Heart left ventricle (tissue), 16 donors: ENCODE results near the gene CD27. TPM values are rescaled to one million over a fixed set of nuclear protein-coding genes. Genes with fewer than 3 reads are reported as not detected.

Experiments used
- ATAC-seq, 4 donors: fragments of 200-7000 bp; cut with Tn5 transposase; one replicate each; pipeline ENCODE4 v1.9.1; 2020 to 2022; ENCODE audit warnings: moderate library complexity in 4 of 4, mild to moderate bottlenecking in 3 of 4, moderate number of reproducible peaks in 1 of 4
- DNase-seq, 5 donors: peaks; one replicate each; pipeline ENCODE4 v3.0.0-alpha.2; 2020
- H3K27ac ChIP-seq, 12 donors: fragments of 200-600 bp; sonication (generic) in 4 of 12; one replicate each; pipeline versions ENCODE4 v1.5.0 to v1.8.0; 2016 to 2022; ENCODE audit warnings: mild to moderate bottlenecking in 2 of 12
- H3K27me3 ChIP-seq, 9 donors: fragments of 200-600 bp; sonication (generic) in 2 of 9; one replicate each; pipeline versions ENCODE4 v1.5.1 to v1.8.0; 2016 to 2022; ENCODE audit warnings: mild to moderate bottlenecking in 3 of 9
- H3K36me3 ChIP-seq, 9 donors: fragments of 200-600 bp; sonication (generic) in 2 of 9; one replicate each; pipeline versions ENCODE4 v1.5.0 to v1.8.0; 2018 to 2022; ENCODE audit warnings: mild to moderate bottlenecking in 2 of 9
- H3K4me1 ChIP-seq, 12 donors: fragments of 200-600 bp; sonication (generic) in 4 of 12; one replicate each; pipeline versions ENCODE4 v1.5.0 to v1.8.0; 2016 to 2022; ENCODE audit warnings: mild to moderate bottlenecking in 3 of 12
- H3K4me3 ChIP-seq, 12 donors: fragments of 200-600 bp; sonication (generic) in 4 of 12; one replicate each; pipeline versions ENCODE4 v1.5.0 to v1.8.0; 2017 to 2022; ENCODE audit warnings: mild to moderate bottlenecking in 9 of 12, moderate library complexity in 4 of 12
- H3K9me3 ChIP-seq, 12 donors: fragments of 200-600 bp; sonication (generic) in 4 of 12; one replicate each; pipeline versions ENCODE4 v1.5.0 to v1.8.0; 2016 to 2022; ENCODE audit warnings: mild to moderate bottlenecking in 1 of 12
- CTCF ChIP-seq, 12 donors: fragments of 200-600 bp; sonication (generic) in 4 of 12; IDR thresholded peaks; one replicate each; pipeline versions ENCODE4 v1.5.0 to v1.8.0; 2018 to 2022; ENCODE audit warnings: antibody characterized with exemption in 12 of 12, mild to moderate bottlenecking in 5 of 12
- POLR2A ChIP-seq, 2 donors: fragments of 450-650 bp; IDR thresholded peaks; one replicate each; pipeline ENCODE4 v1.6.1; 2017; ENCODE audit warnings: antibody characterized with exemption in 2 of 2, mild to moderate bottlenecking in 2 of 2, moderate library complexity in 2 of 2
- WGBS, 4 donors: extraction: QIAGEN DNeasy Blood & Tissue Kit in 2 of 4; methylation state at CpG; one replicate each; pipeline versions ENCODE4 v1.1.5 to v1.1.7; 2013 to 2018; 5-methylcytosine and 5-hydroxymethylcytosine counted together
- intact Hi-C, 10 donors: fragments of 100-400 bp; cut with DNase I; formaldehyde crosslinking; loops; one replicate each; pipeline versions ENCODE4 v1.11.1 to v1.14.2; 2022
- polyA plus RNA-seq, 2 donors: library from polyadenylated mRNA; stranded (reverse); fragments of 200-250 nt; gene quantifications; one replicate each; pipeline ENCODE4 v1.2.3, GENCODE V29; 2013
- total RNA-seq, 9 donors: library from RNA; depleted of rRNA in 2 of 9; stranded (reverse); fragments of >200 nt in 2 of 9; fragmentation: NEBNext Ultra II Directional in 3 of 9; extraction: Animal tissue kit (Norgen Biotek cat#: 25700) in 3 of 9; gene quantifications; one replicate each; pipeline versions ENCODE4 v1.1.0 to v1.2.4, GENCODE V29; 2016 to 2023
- donor health status: ischemic (EF 13 %, LVEDD 7.1; RV severe dilation, severe dysfunction).
- donor health status: healthy with polysubstance abuse.
- donor health status: DM: no; HTN: yes; CAD: no.
- donor health status: DM: no; HTN: no; CAD: no.
- donor health status: ischemic (EF 25% LVEDD 6.9; RV normal size, moderate dysfunction).
- donor health status: ischemic (EF 25% LVEDD 5.7; RV mildly dilated, moderate dysfunction).
- donor health status: healthy.
- donor health status: DM: yes; HTN: yes; CAD: no.
- donor health status: ischemic (EF 35%, LVEDD 5.7; RV mildly dilated, moderate dysfunction).
- donor health status: nonischemic (EF 11% LVEDD 7.7; RV severe dilation, severe dysfunction).
- donor health status: DM: yes; HTN: yes; CAD: no.
- donor health status: PGD.
- donor health status: ischemic (EF 29% LVEDD 5.4; RV normal size, mild dysfunction).
- donor health status: nonischemic (EF 23%, LVEDD 6.1; RV moderate dilation, normal function).

The CD27 gene
- total and polyA plus RNA-seq, 11 donors = 0.19 to 5.3 (median 0.40) TPM; not detected in 6

GRCh38 chr12:6500466-6500865 is 55.7 kb downstream of the CD27 start:
- H3K4me3 ChIP-seq = no peak overlapping the region
- intact Hi-C loops = no loop called here
- H3K36me3 ChIP-seq = peaks cover 2 to 84% (median 38%) of the 10 kb centered on the region in 9 donors
- no peaks in the 10 kb centered on the region for H3K27me3 ChIP-seq
- no peaks in the 10 kb centered on the region for H3K9me3 ChIP-seq
- H3K27ac ChIP-seq = no peak overlapping the region
- WGBS, 4 donors = 80 to 96% (median 93%) methylated on average over 2 of the region's 2 CpGs
- H3K4me1 ChIP-seq = peaks cover 0 to 5% (median 0%) of the 10 kb centered on the region in 12 donors
- no peak for DNase-seq
- TF ChIP-seq CTCF (IDR thresholded peaks at IDR 0.05) = no peak
- no peak for TF ChIP-seq POLR2A (IDR thresholded peaks at IDR 0.05)
- ATAC-seq = no peak

Other genes with a start within 250 kb of the CD27 start
- 10 to 100 TPM; 29.9 to 96.1 (median 54.7) TPM for gene CD9, start 244.6 kb upstream of the CD27 start, total RNA-seq
- gene CD9, start 244.6 kb upstream of the CD27 start, polyA plus RNA-seq = 10 to 100 TPM; 63.2 to 87.4 TPM
- gene PLEKHG6, start 134.3 kb upstream of the CD27 start, total RNA-seq = 1 to 10 TPM in 1 of 9 donors, under 1 TPM in 2, not detected in 6; 0.16 to 2.8 (median 0.43) TPM
- under 1 TPM; 0.11 to 0.33 TPM for gene PLEKHG6, start 134.3 kb upstream of the CD27 start, polyA plus RNA-seq
- 100 to 1,000 TPM in 2 of 9 donors, 10 to 100 TPM in 7; 37.2 to 141 (median 54.2) TPM for gene TNFRSF1A, start 102.9 kb upstream of the CD27 start, total RNA-seq
- gene TNFRSF1A, start 102.9 kb upstream of the CD27 start, polyA plus RNA-seq = 10 to 100 TPM; 23.7 to 91.8 TPM
- gene SCNN1A, start 69.4 kb upstream of the CD27 start, total RNA-seq = 1 to 10 TPM in 1 of 9 donors, under 1 TPM in 4, not detected in 4; 0.35 to 3.9 (median 0.55) TPM
- under 1 TPM; 0.11 to 0.15 TPM for gene SCNN1A, start 69.4 kb upstream of the CD27 start, polyA plus RNA-seq
- 10 to 100 TPM; 16.0 to 83.4 (median 26.2) TPM for gene LTBR, start 60.8 kb upstream of the CD27 start, total RNA-seq
- gene LTBR, start 60.8 kb upstream of the CD27 start, polyA plus RNA-seq = 10 to 100 TPM; 22.8 to 41.8 TPM
- 10 to 100 TPM in 8 of 9 donors, 1 to 10 TPM in 1; 6.9 to 55.6 (median 14.1) TPM for gene TAPBPL, start 7.1 kb downstream of the CD27 start, total RNA-seq
- 10 to 100 TPM in 1 of 2 donors, 1 to 10 TPM in 1; 5.4 to 10.2 TPM for gene TAPBPL, start 7.1 kb downstream of the CD27 start, polyA plus RNA-seq
- 1 to 10 TPM; 2.1 to 8.3 (median 3.4) TPM for gene VAMP1, start 25.7 kb downstream of the CD27 start, total RNA-seq
- 1 to 10 TPM; 2.7 to 6.2 TPM for gene VAMP1, start 25.7 kb downstream of the CD27 start, polyA plus RNA-seq
- 100 to 1,000 TPM in 8 of 9 donors, 10 to 100 TPM in 1; 95.6 to 300 (median 228) TPM for gene MRPL51, start 48.3 kb downstream of the CD27 start, total RNA-seq
- gene MRPL51, start 48.3 kb downstream of the CD27 start, polyA plus RNA-seq = 100 to 1,000 TPM; 164 to 210 TPM
- 10 to 100 TPM in 8 of 9 donors, 1 to 10 TPM in 1; 8.4 to 22.4 (median 11.3) TPM for gene NCAPD2, start 49.1 kb downstream of the CD27 start, total RNA-seq
- gene NCAPD2, start 49.1 kb downstream of the CD27 start, polyA plus RNA-seq = 1 to 10 TPM; 3.3 to 8.1 TPM
- gene GAPDH, start 89.6 kb downstream of the CD27 start, total RNA-seq = 1,000 to 10,000 TPM; 3,379 to 7,430 (median 4,887) TPM
- gene GAPDH, start 89.6 kb downstream of the CD27 start, polyA plus RNA-seq = 1,000 to 10,000 TPM; 4,589 to 6,374 TPM
- 10 to 100 TPM; 13.2 to 27.5 (median 15.0) TPM for gene IFFO1, start 111.1 kb downstream of the CD27 start, total RNA-seq
- 10 to 100 TPM; 10.3 to 15.4 TPM for gene IFFO1, start 111.1 kb downstream of the CD27 start, polyA plus RNA-seq
- gene NOP2, start 123.3 kb downstream of the CD27 start, total RNA-seq = 10 to 100 TPM; 12.9 to 23.8 (median 16.5) TPM
- gene NOP2, start 123.3 kb downstream of the CD27 start, polyA plus RNA-seq = 10 to 100 TPM; 15.4 to 30.1 TPM
- gene CHD4, start 162.4 kb downstream of the CD27 start, total RNA-seq = 100 to 1,000 TPM; 131 to 237 (median 160) TPM
- gene CHD4, start 162.4 kb downstream of the CD27 start, polyA plus RNA-seq = 100 to 1,000 TPM; 144 to 189 TPM
- gene LPAR5, start 191.0 kb downstream of the CD27 start, total RNA-seq = 10 to 100 TPM in 1 of 9 donors, 1 to 10 TPM in 8; 3.7 to 11.7 (median 4.8) TPM
- 1 to 10 TPM; 3.5 to 4.7 TPM for gene LPAR5, start 191.0 kb downstream of the CD27 start, polyA plus RNA-seq
- gene ACRBP, start 202.5 kb downstream of the CD27 start, total RNA-seq = 1 to 10 TPM in 4 of 9 donors, under 1 TPM in 4, not detected in 1; 0.32 to 7.2 (median 0.99) TPM
- gene ACRBP, start 202.5 kb downstream of the CD27 start, polyA plus RNA-seq = under 1 TPM; 0.34 to 0.60 TPM
- 10 to 100 TPM; 17.4 to 39.0 (median 24.7) TPM for gene ING4, start 218.2 kb downstream of the CD27 start, total RNA-seq
- 10 to 100 TPM; 14.6 to 23.6 TPM for gene ING4, start 218.2 kb downstream of the CD27 start, polyA plus RNA-seq
- gene ZNF384, start 244.4 kb downstream of the CD27 start, total RNA-seq = 10 to 100 TPM; 19.4 to 38.1 (median 25.2) TPM
- gene ZNF384, start 244.4 kb downstream of the CD27 start, polyA plus RNA-seq = 10 to 100 TPM; 15.0 to 29.7 TPM